ENCODE results near the gene SHROOM3.

- no peak for TF ChIP-seq TAF1 (IDR thresholded peaks at IDR 0.05; ENCODE audit: borderline replicate concordance, insufficient read depth, low read length)
- no peak for TF ChIP-seq POLR2AphosphoS5 (IDR thresholded peaks at IDR 0.05; ENCODE audit: low read depth, low read length)
These were observed 144.8 kb downstream of the SHROOM3 start for GRCh38 chr4:76579596-76580375.

Measured in PFSK-1 (cell line).